Mononuclear cell (primary cell): ENCODE results near the gene OGFOD2. TPM values are rescaled to one million over a fixed set of nuclear protein-coding genes. Genes with fewer than 3 reads are reported as not detected.

ENCODE experiments used
- total RNA-seq: library from RNA; depleted of rRNA; stranded (reverse); fragments of >200 nt; gene quantifications from one replicate; pipeline ENCODE4 v1.2.3, GENCODE V29; 2012

The OGFOD2 gene
- total RNA-seq, 1 donor: 4.5 TPM

Other genes starting within 250 kb of the OGFOD2 start
- not detected for gene HCAR1, start 244.4 kb upstream of the OGFOD2 start, total RNA-seq
- gene DENR, start 222.4 kb upstream of the OGFOD2 start, total RNA-seq: 23.0 TPM
- 2.5 TPM for gene CCDC62, start 200.7 kb upstream of the OGFOD2 start, total RNA-seq
- gene HIP1R, start 139.8 kb upstream of the OGFOD2 start, total RNA-seq: 76.3 TPM
- 78.3 TPM for gene VPS37B, start 79.1 kb upstream of the OGFOD2 start, total RNA-seq
- gene ABCB9, start 8.8 kb upstream of the OGFOD2 start, total RNA-seq: 2.1 TPM
- 123 TPM for gene ARL6IP4, start 5.4 kb downstream of the OGFOD2 start, total RNA-seq
- gene PITPNM2, start 175.8 kb downstream of the OGFOD2 start, total RNA-seq: 11.8 TPM